B cell (primary cell): ENCODE measurements around the gene HSBP1. TPM values are rescaled to one million over a fixed set of nuclear protein-coding genes. Genes with fewer than 3 reads are reported as not detected.

Experiments
- ATAC-seq: fragments of 200-7000 bp; cut with Tn5 transposase; one replicate; pipeline ENCODE4 v1.10.0; 2021; ENCODE audit warnings: low read depth, mild to moderate bottlenecking, moderate number of reproducible peaks, moderate library complexity
- CTCF ChIA-PET: fragments of 350-600 bp; sonication (Branson Sonifier 250); formaldehyde crosslinking; loops from one replicate; lab custom pipeline; 2021; ENCODE audit warnings: antibody characterized with exemption, inconsistent platforms; lab: Charles Lee
- POLR2A ChIA-PET: fragments of 350-600 bp; sonication (Branson Sonifier 250); formaldehyde crosslinking; loops from one replicate; lab custom pipeline; 2021; ENCODE audit warnings: antibody characterized with exemption; lab: Charles Lee
- DNase-seq: peaks from one replicate; pipeline ENCODE4 v3.0.0; 2013
- H2AFZ ChIP-seq: 2 replicates; pipeline ENCODE4 v1.6.1; 2012; ENCODE audit warnings: mild to moderate bottlenecking, low read depth, low read length; ENCODE audit not compliant: insufficient read depth, poor library complexity, severe bottlenecking
- H3K27ac ChIP-seq, 2 donors: 1 replicate in 1 of 2; 2 replicates in 1 of 2; pipeline ENCODE4 v1.5.1; 2012 to 2013; ENCODE audit warnings: low read length in 2 of 2, mild to moderate bottlenecking in 2 of 2, moderate library complexity in 1 of 2
- H3K27me3 ChIP-seq, 4 experiments: fragments of 200-600 bp in 1 of 4; sonication (generic) in 1 of 4; replicated peaks in 1 of 4; 1 replicate in 2 of 4; 2 replicates in 2 of 4; pipeline versions ENCODE4 v1.6.1 to v1.7.0; 2013 to 2016; ENCODE audit warnings: low read length in 3 of 4, mild to moderate bottlenecking in 2 of 4, mixed read lengths in 1 of 4, moderate library complexity in 1 of 4; ENCODE audit not compliant: insufficient read depth in 4 of 4, control insufficient read depth in 3 of 4; ENCODE audit errors: control extremely low read depth in 1 of 4
- H3K36me3 ChIP-seq, 2 experiments: replicated peaks in 1 of 2; 1 replicate in 1 of 2; 2 replicates in 1 of 2; pipeline versions ENCODE4 v1.6.1 to v1.7.1; 2013; ENCODE audit warnings: low read length in 1 of 2; ENCODE audit not compliant: insufficient read depth in 2 of 2, control insufficient read depth in 1 of 2; ENCODE audit errors: control extremely low read depth in 1 of 2, extremely low read depth in 1 of 2
- H3K4me1 ChIP-seq, 2 donors: fragments of 200-600 bp in 1 of 2; sonication (generic) in 1 of 2; 1 replicate in 1 of 2; 2 replicates in 1 of 2; pipeline versions ENCODE4 v1.5.1 to v1.6.1; 2013 to 2017; ENCODE audit warnings: low read length in 2 of 2; ENCODE audit not compliant: control insufficient read depth in 2 of 2, insufficient read depth in 2 of 2
- H3K4me2 ChIP-seq: replicated peaks from 2 replicates; pipeline ENCODE3; 2012; ENCODE audit warnings: mild to moderate bottlenecking, low read depth, low read length; ENCODE audit not compliant: poor library complexity, severe bottlenecking
- H3K4me3 ChIP-seq, 5 experiments: fragments of 200-600 bp in 1 of 5; sonication (generic) in 1 of 5; 1 replicate in 3 of 5; 2 replicates in 2 of 5; pipeline versions ENCODE4 v1.5.1 to v1.7.0; 2011 to 2016; ENCODE audit warnings: low read length in 4 of 5, mild to moderate bottlenecking in 4 of 5, low read depth in 2 of 5, control low read depth in 1 of 5, moderate library complexity in 1 of 5; ENCODE audit not compliant: insufficient read depth in 1 of 5; ENCODE audit errors: control extremely low read depth in 1 of 5, extremely low read depth in 1 of 5
- H3K79me2 ChIP-seq: fragments of 200-600 bp; sonication (generic); one replicate; pipeline ENCODE4 v1.6.0; 2016; ENCODE audit warnings: low read length; ENCODE audit not compliant: control insufficient read depth, insufficient read depth
- H3K9ac ChIP-seq: fragments of 200-600 bp; sonication (generic); 2 replicates; pipeline ENCODE4 v1.6.1; 2017; ENCODE audit warnings: mild to moderate bottlenecking, low read length, moderate library complexity
- H3K9me3 ChIP-seq, 3 donors: one replicate each; pipeline versions ENCODE4 v1.6.1 to v1.7.1; 2013; ENCODE audit warnings: low read length in 2 of 3; ENCODE audit not compliant: control insufficient read depth in 2 of 3, insufficient read depth in 1 of 3; ENCODE audit errors: control extremely low read depth in 1 of 3
- H4K20me1 ChIP-seq: 2 replicates; pipeline ENCODE4 v1.6.0; 2012; ENCODE audit warnings: mild to moderate bottlenecking, low read length; ENCODE audit not compliant: insufficient read depth, control insufficient read depth, poor library complexity, severe bottlenecking
- H3K27ac Mint-ChIP-seq: one replicate; pipeline ENCODE4 v1.8.0; 2021; ENCODE audit warnings: mixed read lengths
- H3K27me3 Mint-ChIP-seq: one replicate; pipeline ENCODE4 v1.8.0; 2021; ENCODE audit warnings: mixed read lengths
- H3K4me1 Mint-ChIP-seq: one replicate; pipeline ENCODE4 v1.8.0; 2021; ENCODE audit warnings: mixed read lengths
- H3K4me3 Mint-ChIP-seq: one replicate; pipeline ENCODE4 v1.8.0; 2021; ENCODE audit warnings: mixed read lengths
- H3K9me3 Mint-ChIP-seq: one replicate; pipeline ENCODE4 v1.8.0; 2022; ENCODE audit warnings: mixed read lengths; ENCODE audit not compliant: insufficient read depth
- EZH2 ChIP-seq: IDR thresholded peaks from 2 replicates; pipeline ENCODE4 v1.6.1; 2012; ENCODE audit warnings: borderline replicate concordance, low read depth, mild to moderate bottlenecking, moderate library complexity, low read length; ENCODE audit not compliant: insufficient read depth, poor library complexity, severe bottlenecking
- whole genome bisulfite sequencing: methylation state at CpG from one replicate; pipeline ENCODE4 v1.1.5; 2013; ENCODE audit warnings: missing lambda C conversion rate; ENCODE audit not compliant: insufficient coverage; 5-methylcytosine and 5-hydroxymethylcytosine counted together
- intact Hi-C: fragments of 100-400 bp; cut with micrococcal nuclease; formaldehyde crosslinking; loops from one replicate; pipeline ENCODE4 v1.10.0; 2022
- polyA plus RNA-seq: library from polyadenylated mRNA; depleted of rRNA; stranded (reverse); fragments of >200 nt; gene quantifications from 2 replicates; pipeline ENCODE4 v1.2.3, GENCODE V29; 2012
- total RNA-seq, 2 donors: library from RNA; stranded (reverse); fragments of 120-200 nt in 1 of 2; gene quantifications; 1 replicate in 1 of 2; 2 replicates in 1 of 2; pipeline versions ENCODE4 v1.2.3 to v1.2.4, GENCODE V29; 2013 to 2022
- TF ChIP-seq, protein P1 (sequence below): fragments of 200-600 bp; IDR thresholded peaks from one replicate; pipeline ENCODE4 v1.8.0; 2022; ENCODE audit warnings: antibody characterized with exemption, mild to moderate bottlenecking

HSBP1 gene
- total and polyA plus RNA-seq, 2 donors (not counting 1 experiment from before 2014, with no cell fraction given) = 4.8 to 39.6 TPM

DNA sequence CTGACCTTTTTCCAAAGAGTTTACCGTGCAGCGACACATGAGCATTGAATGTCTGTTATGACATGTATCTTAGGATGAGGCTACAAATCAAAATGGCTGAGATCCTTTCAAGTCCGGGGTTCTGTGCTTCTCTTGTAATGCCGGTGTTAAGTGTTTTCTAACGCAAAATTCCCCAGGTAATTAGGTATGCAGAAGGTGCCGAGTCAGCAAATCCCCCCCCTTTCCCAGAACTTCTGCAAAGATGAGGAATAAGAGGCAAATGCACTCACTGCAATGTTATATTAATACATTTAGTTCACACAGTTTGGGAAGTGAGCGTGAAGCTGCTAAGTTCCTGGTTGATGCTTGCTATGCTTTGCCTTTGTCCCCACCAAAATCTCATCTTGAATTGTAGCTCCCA, 54.9 kb downstream of the HSBP1 start:
- Histone ChIP-seq H3K79me2 (no peaks in the 10 kb centered on the region), H3K9ac (no peak overlapping the region), H3K4me1 (no peaks in the 10 kb centered on the region), H2AFZ (no peak overlapping the region), H4K20me1 (no peaks in the 10 kb centered on the region), H3K36me3 (no peaks in the 10 kb centered on the region), H3K4me3 (no peak overlapping the region), H3K4me2 (no peak overlapping the region), H3K27me3 (peaks cover 0 to 7% (median 0%) of the 10 kb centered on the region in 4 experiments), H3K9me3 (peaks cover 0 to 8% (median 0%) of the 10 kb centered on the region in 3 donors), H3K27ac (no peak overlapping the region)
- TF ChIP-seq, protein P1, sequence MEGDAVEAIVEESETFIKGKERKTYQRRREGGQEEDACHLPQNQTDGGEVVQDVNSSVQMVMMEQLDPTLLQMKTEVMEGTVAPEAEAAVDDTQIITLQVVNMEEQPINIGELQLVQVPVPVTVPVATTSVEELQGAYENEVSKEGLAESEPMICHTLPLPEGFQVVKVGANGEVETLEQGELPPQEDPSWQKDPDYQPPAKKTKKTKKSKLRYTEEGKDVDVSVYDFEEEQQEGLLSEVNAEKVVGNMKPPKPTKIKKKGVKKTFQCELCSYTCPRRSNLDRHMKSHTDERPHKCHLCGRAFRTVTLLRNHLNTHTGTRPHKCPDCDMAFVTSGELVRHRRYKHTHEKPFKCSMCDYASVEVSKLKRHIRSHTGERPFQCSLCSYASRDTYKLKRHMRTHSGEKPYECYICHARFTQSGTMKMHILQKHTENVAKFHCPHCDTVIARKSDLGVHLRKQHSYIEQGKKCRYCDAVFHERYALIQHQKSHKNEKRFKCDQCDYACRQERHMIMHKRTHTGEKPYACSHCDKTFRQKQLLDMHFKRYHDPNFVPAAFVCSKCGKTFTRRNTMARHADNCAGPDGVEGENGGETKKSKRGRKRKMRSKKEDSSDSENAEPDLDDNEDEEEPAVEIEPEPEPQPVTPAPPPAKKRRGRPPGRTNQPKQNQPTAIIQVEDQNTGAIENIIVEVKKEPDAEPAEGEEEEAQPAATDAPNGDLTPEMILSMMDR = no peak
- no peak for TF ChIP-seq EZH2
- Mint-ChIP-seq H3K9me3 (no peaks in the 10 kb centered on the region), H3K27ac (no peak overlapping the region), H3K27me3 (peaks cover 20% of the 10 kb centered on the region), H3K4me3 (no peak overlapping the region), H3K4me1 (peaks cover 6% of the 10 kb centered on the region)
- CTCF ChIA-PET = interaction anchor here (1.1 kb wide), 1 partner anchor 39 kb away, joined by 4 read pairs; no protein-coding TSS in a partner anchor
- POLR2A ChIA-PET = no interaction called here
- intact Hi-C loops = no loop called here
- DNase-seq (no peak), ATAC-seq (no peak)
- no CpG with 5 or more reads among the region's 7 CpGs for WGBS

DNA sequence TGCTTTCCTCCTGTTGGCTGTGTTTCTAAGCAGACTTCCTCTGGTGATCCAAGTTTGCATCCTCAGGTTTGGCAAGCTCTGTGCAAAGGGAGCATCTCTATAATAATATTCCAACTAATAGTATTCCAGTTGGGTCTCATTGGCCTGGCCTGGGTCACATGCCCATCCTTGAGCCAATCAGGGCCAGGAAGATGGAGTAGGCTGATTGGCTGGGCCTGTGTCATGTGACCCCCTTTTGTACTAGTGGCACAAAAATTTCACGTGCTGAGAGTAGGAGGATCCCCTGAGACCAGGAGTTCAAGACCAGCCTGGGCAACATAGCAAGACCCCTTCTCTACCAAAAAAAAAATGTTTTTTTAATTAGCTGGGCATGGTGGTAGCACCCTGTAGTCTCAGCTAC, 55.9 kb downstream of the HSBP1 start:
- H3K9me3 ChIP-seq = peaks cover 0 to 8% (median 0%) of the 10 kb centered on the region in 3 donors
- H3K27ac ChIP-seq = no peak overlapping the region
- Mint-ChIP-seq H3K27ac (no peak overlapping the region), H3K4me1 (peaks cover 6% of the 10 kb centered on the region), H3K4me3 (no peak overlapping the region), H3K9me3 (no peaks in the 10 kb centered on the region), H3K27me3 (peaks cover 22% of the 10 kb centered on the region)
- ChIA-PET POLR2A (no interaction called here), CTCF (interaction anchor here (1.1 kb wide), 2 partner anchors 38 to 40 kb away, joined by 3 to 4 read pairs; no protein-coding TSS in a partner anchor)
- no peak for DNase-seq
- H3K36me3 ChIP-seq = no peaks in the 10 kb centered on the region
- H4K20me1 ChIP-seq = no peaks in the 10 kb centered on the region
- H3K4me2 ChIP-seq = no peak overlapping the region
- no peak overlapping the region for H2AFZ ChIP-seq
- no peaks in the 10 kb centered on the region for H3K4me1 ChIP-seq
- WGBS = no CpG with 5 or more reads among the region's 1 CpG
- no peak overlapping the region for H3K4me3 ChIP-seq
- no peak for ATAC-seq
- H3K27me3 ChIP-seq = peaks cover 0 to 7% (median 0%) of the 10 kb centered on the region in 4 experiments
- TF ChIP-seq EZH2 = no peak
- TF ChIP-seq, protein P1 = no peak
- intact Hi-C loops = no loop called here
- H3K79me2 ChIP-seq = no peaks in the 10 kb centered on the region
- H3K9ac ChIP-seq = no peak overlapping the region

Other genes with a start within 250 kb of the HSBP1 start
- gene MLYCD, start 91.1 kb downstream of the HSBP1 start, total RNA-seq = 16.8 and 17.1 TPM in 2 replicates
- gene MLYCD, start 91.1 kb downstream of the HSBP1 start, polyA plus RNA-seq = 2.3 and 2.7 TPM in 2 replicates
- gene OSGIN1, start 145.3 kb downstream of the HSBP1 start, total RNA-seq = 1.2 and 1.8 TPM in 2 replicates
- 0.85 and 1.8 TPM in 2 replicates for gene OSGIN1, start 145.3 kb downstream of the HSBP1 start, polyA plus RNA-seq
- not detected in 2 replicates for gene NECAB2, start 160.3 kb downstream of the HSBP1 start, total RNA-seq
- not detected in 2 replicates for gene NECAB2, start 160.3 kb downstream of the HSBP1 start, polyA plus RNA-seq
- not detected in 2 replicates for gene SLC38A8, start 234.8 kb downstream of the HSBP1 start, total RNA-seq
- gene SLC38A8, start 234.8 kb downstream of the HSBP1 start, polyA plus RNA-seq = not detected in 2 replicates